Heart left ventricle (tissue), 13 donors: Measurements from ENCODE around the gene XPNPEP3.

Experiments
- POLR2A ChIP-seq, 2 donors: fragments of 450-650 bp; IDR thresholded peaks; one replicate each; pipeline ENCODE4 v1.6.1; 2017; ENCODE audit warnings: antibody characterized with exemption in 2 of 2, mild to moderate bottlenecking in 2 of 2, moderate library complexity in 2 of 2
- TF ChIP-seq, protein P1 (sequence below), 12 donors: fragments of 200-600 bp; sonication (generic) in 4 of 12; IDR thresholded peaks; one replicate each; pipeline versions ENCODE4 v1.5.0 to v1.8.0; 2018 to 2022; ENCODE audit warnings: antibody characterized with exemption in 12 of 12, mild to moderate bottlenecking in 5 of 12
- donor health status: ischemic (EF 13 %, LVEDD 7.1; RV severe dilation, severe dysfunction).
- donor health status: DM: no; HTN: yes; CAD: no.
- donor health status: DM: no; HTN: no; CAD: no.
- donor health status: ischemic (EF 25% LVEDD 6.9; RV normal size, moderate dysfunction).
- donor health status: ischemic (EF 25% LVEDD 5.7; RV mildly dilated, moderate dysfunction).
- donor health status: ischemic (EF 35%, LVEDD 5.7; RV mildly dilated, moderate dysfunction).
- donor health status: nonischemic (EF 11% LVEDD 7.7; RV severe dilation, severe dysfunction).
- donor health status: DM: yes; HTN: yes; CAD: no.
- donor health status: PGD.
- donor health status: ischemic (EF 29% LVEDD 5.4; RV normal size, mild dysfunction).
- donor health status: nonischemic (EF 23%, LVEDD 6.1; RV moderate dilation, normal function).

DNA sequence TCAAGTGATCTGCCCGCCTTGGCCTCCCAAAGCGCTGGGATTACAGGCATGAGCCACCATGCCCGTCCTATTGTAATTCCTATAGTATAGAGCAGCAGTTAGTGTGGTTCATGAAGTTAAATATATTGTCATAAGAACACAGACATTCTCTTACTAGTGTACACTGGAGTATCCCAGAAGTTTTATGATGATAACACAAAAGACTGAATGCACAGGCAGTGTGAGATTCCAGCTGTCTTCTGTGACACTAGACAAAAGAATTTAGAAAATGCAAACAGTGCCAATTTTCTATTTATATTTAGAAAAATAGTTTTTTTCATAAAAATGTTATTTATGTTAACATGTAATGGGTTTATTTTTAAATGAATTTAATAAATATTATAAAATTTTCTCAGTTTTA lies 54.8 kb downstream of the XPNPEP3 start:
- TF ChIP-seq POLR2A (IDR thresholded peaks at IDR 0.05) = no peak
- TF ChIP-seq, protein P1, sequence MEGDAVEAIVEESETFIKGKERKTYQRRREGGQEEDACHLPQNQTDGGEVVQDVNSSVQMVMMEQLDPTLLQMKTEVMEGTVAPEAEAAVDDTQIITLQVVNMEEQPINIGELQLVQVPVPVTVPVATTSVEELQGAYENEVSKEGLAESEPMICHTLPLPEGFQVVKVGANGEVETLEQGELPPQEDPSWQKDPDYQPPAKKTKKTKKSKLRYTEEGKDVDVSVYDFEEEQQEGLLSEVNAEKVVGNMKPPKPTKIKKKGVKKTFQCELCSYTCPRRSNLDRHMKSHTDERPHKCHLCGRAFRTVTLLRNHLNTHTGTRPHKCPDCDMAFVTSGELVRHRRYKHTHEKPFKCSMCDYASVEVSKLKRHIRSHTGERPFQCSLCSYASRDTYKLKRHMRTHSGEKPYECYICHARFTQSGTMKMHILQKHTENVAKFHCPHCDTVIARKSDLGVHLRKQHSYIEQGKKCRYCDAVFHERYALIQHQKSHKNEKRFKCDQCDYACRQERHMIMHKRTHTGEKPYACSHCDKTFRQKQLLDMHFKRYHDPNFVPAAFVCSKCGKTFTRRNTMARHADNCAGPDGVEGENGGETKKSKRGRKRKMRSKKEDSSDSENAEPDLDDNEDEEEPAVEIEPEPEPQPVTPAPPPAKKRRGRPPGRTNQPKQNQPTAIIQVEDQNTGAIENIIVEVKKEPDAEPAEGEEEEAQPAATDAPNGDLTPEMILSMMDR (IDR thresholded peaks at IDR 0.05) = no peak
